IMR-90 (cell line): Measurements from ENCODE around the gene ANKRD11.

ENCODE experiments used
- BHLHE40 ChIP-seq: fragments of 150-350 bp; IDR thresholded peaks from 2 replicates; pipeline ENCODE4 v1.6.1; 2016; ENCODE audit warnings: mild to moderate bottlenecking, low read depth, low read length
- CEBPB ChIP-seq: IDR thresholded peaks from 2 replicates; pipeline ENCODE4 v1.6.1; 2012; ENCODE audit warnings: low read depth, low read length, improper control_type of control experiment
- CHD1 ChIP-seq: IDR thresholded peaks from 2 replicates; pipeline ENCODE4 v1.6.1; 2012; ENCODE audit warnings: low read depth, low read length, improper control_type of control experiment
- MAZ ChIP-seq: IDR thresholded peaks from 2 replicates; pipeline ENCODE4 v1.6.1; 2012; ENCODE audit warnings: low read depth, mild to moderate bottlenecking, low read length, improper control_type of control experiment, moderate library complexity, borderline replicate concordance
- NFE2L2 ChIP-seq: fragments of 150-350 bp; IDR thresholded peaks from 2 replicates; pipeline ENCODE4 v1.6.1; 2016; ENCODE audit warnings: low read depth, mild to moderate bottlenecking, low read length
- POLR2A ChIP-seq: IDR thresholded peaks from 2 replicates; pipeline ENCODE4 v1.6.1; 2012; ENCODE audit warnings: mild to moderate bottlenecking, low read depth, low read length
- RAD21 ChIP-seq: IDR thresholded peaks from 2 replicates; pipeline ENCODE4 v1.6.1; 2012; ENCODE audit warnings: low read length, improper control_type of control experiment
- RCOR1 ChIP-seq: IDR thresholded peaks from 2 replicates; pipeline ENCODE4 v1.6.1; 2012; ENCODE audit warnings: mild to moderate bottlenecking, low read length, improper control_type of control experiment; ENCODE audit not compliant: insufficient replicate concordance
- RFX5 ChIP-seq: IDR thresholded peaks from 2 replicates; pipeline ENCODE4 v1.8.0; 2012; ENCODE audit warnings: low read depth, mild to moderate bottlenecking, low read length, moderate library complexity
- SMC3 ChIP-seq: fragments of 150-350 bp; IDR thresholded peaks from 2 replicates; pipeline ENCODE4 v1.6.1; 2016; ENCODE audit warnings: low read depth, mild to moderate bottlenecking, antibody characterized with exemption, low read length, moderate library complexity
- TF ChIP-seq, protein P1 (sequence below): conservative IDR thresholded peaks from 2 replicates; pipeline ENCODE4 v1.5.1; 2012; ENCODE audit warnings: mild to moderate bottlenecking, low read depth, low read length, improper control_type of control experiment
- TF ChIP-seq, protein P2 (sequence below): fragments of 150-350 bp; IDR thresholded peaks from 2 replicates; pipeline ENCODE4 v1.6.1; 2017; ENCODE audit warnings: mild to moderate bottlenecking, antibody characterized with exemption, low read length, low read depth

DNA sequence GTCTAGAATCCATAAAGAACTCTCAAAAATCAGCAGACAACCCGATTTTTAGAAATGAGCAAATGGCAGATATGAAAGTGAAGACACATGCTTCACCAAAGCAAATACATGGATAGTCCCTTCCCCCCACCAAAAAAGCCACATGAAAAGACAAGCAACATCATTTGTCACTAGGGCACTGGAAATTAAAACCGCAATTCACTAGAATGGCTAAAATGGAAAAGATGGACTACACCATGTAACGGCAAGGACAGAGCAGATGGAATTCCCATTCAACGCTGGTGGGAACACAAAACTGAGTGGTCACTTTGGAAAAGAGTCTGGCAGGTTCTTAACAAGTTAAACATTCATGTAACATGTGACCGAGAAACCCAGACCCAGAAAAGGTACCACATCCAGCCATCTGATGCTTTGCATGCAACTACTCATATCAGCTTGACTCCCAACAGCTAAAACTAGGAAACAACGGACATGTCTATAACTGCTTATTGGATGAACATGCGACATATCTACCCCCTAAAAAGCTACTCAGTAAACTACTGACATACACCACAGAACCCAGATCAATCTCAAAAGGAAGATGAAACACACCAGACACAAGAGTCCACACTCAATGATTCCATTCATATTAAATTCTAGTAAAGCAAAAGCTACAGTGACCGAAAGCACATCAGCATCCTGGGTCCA is 140.3 kb downstream of the ANKRD11 start:
- TF ChIP-seq, protein P1, sequence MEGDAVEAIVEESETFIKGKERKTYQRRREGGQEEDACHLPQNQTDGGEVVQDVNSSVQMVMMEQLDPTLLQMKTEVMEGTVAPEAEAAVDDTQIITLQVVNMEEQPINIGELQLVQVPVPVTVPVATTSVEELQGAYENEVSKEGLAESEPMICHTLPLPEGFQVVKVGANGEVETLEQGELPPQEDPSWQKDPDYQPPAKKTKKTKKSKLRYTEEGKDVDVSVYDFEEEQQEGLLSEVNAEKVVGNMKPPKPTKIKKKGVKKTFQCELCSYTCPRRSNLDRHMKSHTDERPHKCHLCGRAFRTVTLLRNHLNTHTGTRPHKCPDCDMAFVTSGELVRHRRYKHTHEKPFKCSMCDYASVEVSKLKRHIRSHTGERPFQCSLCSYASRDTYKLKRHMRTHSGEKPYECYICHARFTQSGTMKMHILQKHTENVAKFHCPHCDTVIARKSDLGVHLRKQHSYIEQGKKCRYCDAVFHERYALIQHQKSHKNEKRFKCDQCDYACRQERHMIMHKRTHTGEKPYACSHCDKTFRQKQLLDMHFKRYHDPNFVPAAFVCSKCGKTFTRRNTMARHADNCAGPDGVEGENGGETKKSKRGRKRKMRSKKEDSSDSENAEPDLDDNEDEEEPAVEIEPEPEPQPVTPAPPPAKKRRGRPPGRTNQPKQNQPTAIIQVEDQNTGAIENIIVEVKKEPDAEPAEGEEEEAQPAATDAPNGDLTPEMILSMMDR, result no peak
- TF ChIP-seq POLR2A, result no peak
- TF ChIP-seq MAZ, result no peak
- no peak for TF ChIP-seq SMC3
- TF ChIP-seq BHLHE40, result no peak
- no peak for TF ChIP-seq RAD21
- no peak for TF ChIP-seq CHD1
- TF ChIP-seq RFX5, result no peak
- TF ChIP-seq, protein P2, sequence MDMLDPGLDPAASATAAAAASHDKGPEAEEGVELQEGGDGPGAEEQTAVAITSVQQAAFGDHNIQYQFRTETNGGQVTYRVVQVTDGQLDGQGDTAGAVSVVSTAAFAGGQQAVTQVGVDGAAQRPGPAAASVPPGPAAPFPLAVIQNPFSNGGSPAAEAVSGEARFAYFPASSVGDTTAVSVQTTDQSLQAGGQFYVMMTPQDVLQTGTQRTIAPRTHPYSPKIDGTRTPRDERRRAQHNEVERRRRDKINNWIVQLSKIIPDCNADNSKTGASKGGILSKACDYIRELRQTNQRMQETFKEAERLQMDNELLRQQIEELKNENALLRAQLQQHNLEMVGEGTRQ, result no peak
- TF ChIP-seq NFE2L2, result no peak
- no peak for TF ChIP-seq CEBPB
- TF ChIP-seq RCOR1, result no peak
